Psoas muscle (tissue), 8 donors: ENCODE data around the gene CEACAM4. TPM values are rescaled to one million over a fixed set of nuclear protein-coding genes. Genes with fewer than 3 reads are reported as not detected.

Experiments
- ATAC-seq, 4 donors: fragments of 200-7000 bp; cut with Tn5 transposase; one replicate each; pipeline ENCODE4 v1.9.1; 2020; ENCODE audit warnings: moderate library complexity in 3 of 4, mild to moderate bottlenecking in 2 of 4
- DNase-seq, 2 donors: peaks; one replicate each; pipeline ENCODE4 v3.0.0-alpha.2; 2020
- H3K27ac ChIP-seq: fragments of 200-600 bp; one replicate; pipeline ENCODE4 v1.8.0; 2022
- H3K27me3 ChIP-seq, 3 donors: fragments of 200-600 bp in 1 of 3; one replicate each; pipeline versions ENCODE4 v1.6.1 to v1.8.0; 2013 to 2022; ENCODE audit warnings: low read length in 2 of 3, mild to moderate bottlenecking in 2 of 3, moderate library complexity in 1 of 3; ENCODE audit not compliant: insufficient read depth in 3 of 3
- H3K36me3 ChIP-seq, 2 donors: fragments of 200-600 bp in 1 of 2; one replicate each; pipeline versions ENCODE4 v1.6.1 to v1.8.0; 2013 to 2022; ENCODE audit warnings: low read depth in 1 of 2, mild to moderate bottlenecking in 1 of 2, moderate library complexity in 1 of 2; ENCODE audit not compliant: insufficient read depth in 1 of 2
- H3K4me1 ChIP-seq: fragments of 200-600 bp; one replicate; pipeline ENCODE4 v1.8.0; 2022
- H3K4me3 ChIP-seq: fragments of 200-600 bp; one replicate; pipeline ENCODE4 v1.8.0; 2022; ENCODE audit warnings: mild to moderate bottlenecking
- H3K9me3 ChIP-seq: fragments of 200-600 bp; one replicate; pipeline ENCODE4 v1.8.0; 2022
- CTCF ChIP-seq: fragments of 200-600 bp; IDR thresholded peaks from one replicate; pipeline ENCODE4 v1.8.0; 2022; ENCODE audit warnings: antibody characterized with exemption
- WGBS, 3 donors: extraction: QIAGEN DNeasy Blood & Tissue Kit; methylation state at CpG; one replicate each; pipeline versions ENCODE4 v1.1.6 to v1.1.7; 2013; 5-methylcytosine and 5-hydroxymethylcytosine counted together
- intact Hi-C, 2 donors: fragments of 100-400 bp; cut with DNase I; formaldehyde crosslinking; loops; one replicate each; pipeline versions ENCODE4 v1.11.0 to v1.14.2; 2022
- polyA plus RNA-seq, 3 donors: library from polyadenylated mRNA; stranded (reverse); fragments of 200-250 nt; gene quantifications; one replicate each; pipeline ENCODE4 v1.2.3, GENCODE V29; 2013
- total RNA-seq, 4 donors: library from RNA; stranded (reverse); fragmentation: NEBNext Ultra II Directional in 2 of 4; extraction: Animal tissue kit (Norgen Biotek cat#: 25700) in 2 of 4; gene quantifications; one replicate each; pipeline versions ENCODE4 v1.2.1 to v1.2.4, GENCODE V29; 2021 to 2023
- donor health status: healthy with polysubstance abuse.
- donor health status: DM: no; HTN: no; CAD: no; lungs with moderate emphysema.
- donor health status: Bipolar disorder and iron deficiency.
- donor health status: healthy.
- donor health status: DM: yes; HTN: yes; CAD: no.
- donor health status: DM: no; HTN: no; CAD: no.
- donor health status: DM: no; HTN: no; CAD: no.
- donor health status: DM: yes; HTN: yes; CAD: no.

CEACAM4 gene
- total and polyA plus RNA-seq, 7 donors, result 0.03 to 0.73 (median 0.17) TPM; not detected in 4

- WGBS, 3 donors, result 4 to 9% (median 7%) methylated on average over 10 of the region's 10 CpGs
- TF ChIP-seq CTCF, result peak; percentile 77
These were observed 29.3 kb downstream of the CEACAM4 start for GRCh38 chr19:41597600-41598041.

GRCh38 chr19:41595890-41596280 is 31.0 kb downstream of the CEACAM4 start:
- no peak overlapping the region for H3K27ac ChIP-seq
- no peak overlapping the region for H3K4me3 ChIP-seq
- ATAC-seq (no peak), DNase-seq (no peak)
- TF ChIP-seq CTCF, result no peak
- peaks cover 0 to 19% (median 0%) of the 10 kb centered on the region in 3 donors for H3K27me3 ChIP-seq
- WGBS, 3 donors, result 38 to 43% (median 40%) methylated on average over 3 of the region's 3 CpGs
- intact Hi-C loops, result loop anchor here in 1 of 2 donors (2.0 kb wide), 1 partner anchor 147 kb away; no protein-coding TSS in a partner anchor
- no peaks in the 10 kb centered on the region for H3K4me1 ChIP-seq
- H3K9me3 ChIP-seq, result no peaks in the 10 kb centered on the region
- H3K36me3 ChIP-seq, result no peaks in the 10 kb centered on the region

More at GRCh38 chr19:41597600-41598041, 29.3 kb downstream of the CEACAM4 start:
- Histone ChIP-seq H3K27ac (no peak overlapping the region), H3K4me3 (no peak overlapping the region), H3K36me3 (no peaks in the 10 kb centered on the region), H3K4me1 (no peaks in the 10 kb centered on the region), H3K27me3 (peaks cover 0 to 19% (median 0%) of the 10 kb centered on the region in 3 donors), H3K9me3 (no peaks in the 10 kb centered on the region)
- peak in 1 of 2 donors; percentile 49 for DNase-seq
- intact Hi-C loops, result loop anchor here in 1 of 2 donors (2.0 kb wide), 1 partner anchor 149 kb away; no protein-coding TSS in a partner anchor
- peak in 1 of 4 donors; percentile 54 for ATAC-seq

GRCh38 chr19:41595258-41595889 is 31.5 kb downstream of the CEACAM4 start:
- 20 to 24% (median 20%) methylated on average over 4 of the region's 4 CpGs for WGBS, 3 donors
- DNase-seq (peak; percentile 38 to 61), ATAC-seq (no peak)
- Histone ChIP-seq H3K27me3 (peaks cover 0 to 19% (median 0%) of the 10 kb centered on the region in 3 donors), H3K9me3 (no peaks in the 10 kb centered on the region), H3K36me3 (no peaks in the 10 kb centered on the region), H3K4me1 (no peaks in the 10 kb centered on the region), H3K4me3 (no peak overlapping the region), H3K27ac (no peak overlapping the region)
- peak; percentile 28 for TF ChIP-seq CTCF
- intact Hi-C loops, result no loop called here

GRCh38 chr19:41591951-41592562 is 34.8 kb downstream of the CEACAM4 start:
- no peak for ATAC-seq
- no peak for DNase-seq
- Histone ChIP-seq H3K4me1 (no peaks in the 10 kb centered on the region), H3K27me3 (no peaks in the 10 kb centered on the region), H3K4me3 (no peak overlapping the region), H3K27ac (no peak overlapping the region), H3K36me3 (no peaks in the 10 kb centered on the region), H3K9me3 (no peaks in the 10 kb centered on the region)
- no peak for TF ChIP-seq CTCF
- intact Hi-C loops, result no loop called here
- 38 to 48% (median 48%) methylated on average over 5 of the region's 5 CpGs for WGBS, 3 donors
